ENCODE results near the gene IGFLR1. TPM values are rescaled to one million over a fixed set of nuclear protein-coding genes. Genes with fewer than 3 reads are reported as not detected.

IGFLR1 gene
- total and polyA plus RNA-seq, 4 donors = 7.0 to 59.7 (median 31.2) TPM

GRCh38 chr19:35743640-35744429, 1.6 kb upstream of the IGFLR1 start:
- no peaks in the 10 kb centered on the region for H3K9me3 ChIP-seq (ENCODE audit: control insufficient read depth in 4 of 4, low read length in 3 of 4)
- no peak for DNase-seq (ENCODE audit: low spot score)
- no peak overlapping the region for H3K4me3 ChIP-seq (ENCODE audit: low read depth in 1 of 3, low read length in 3 of 3)
- H3K36me3 ChIP-seq (ENCODE audit: control insufficient read depth in 4 of 4, insufficient read depth in 3 of 4, low read depth in 1 of 4, low read length in 3 of 4) = peaks cover 0 to 4% (median 1%) of the 10 kb centered on the region in 4 donors
- H3K4me1 ChIP-seq (ENCODE audit: control insufficient read depth in 4 of 4, insufficient read depth in 4 of 4, low read length in 3 of 4) = peaks cover 11 to 58% (median 35%) of the 10 kb centered on the region in 4 donors
- TF ChIP-seq JUND (IDR thresholded peaks at IDR 0.05) (no peak), GABPA (IDR thresholded peaks at IDR 0.05 in 1 of 2, conservative IDR thresholded peaks at IDR 0.05 in 1 of 2) (no peak), NR2F2 (IDR thresholded peaks at IDR 0.05) (no peak), RXRA (IDR thresholded peaks at IDR 0.05) (no peak), FOXA2 (IDR thresholded peaks at IDR 0.05) (no peak), SP1 (IDR thresholded peaks at IDR 0.05) (no peak), HNF4G (IDR thresholded peaks at IDR 0.05) (no peak), FOXA1 (IDR thresholded peaks at IDR 0.05) (no peak), TAF1 (conservative IDR thresholded peaks at IDR 0.05) (no peak), RAD21 (IDR thresholded peaks at IDR 0.05) (no peak), HNF4A (conservative IDR thresholded peaks at IDR 0.05) (no peak), CTCF (IDR thresholded peaks at IDR 0.05; ENCODE audit: low read depth, low read length, missing input control) (no peak), REST (IDR thresholded peaks at IDR 0.05) (no peak), MAX (IDR thresholded peaks at IDR 0.05) (no peak), ATF3 (IDR thresholded peaks at IDR 0.05) (no peak), ZBTB33 (IDR thresholded peaks at IDR 0.05) (no peak), YY1 (IDR thresholded peaks at IDR 0.05) (no peak), EGR1 (IDR thresholded peaks at IDR 0.05; ENCODE audit: low read depth in 2 of 2) (no peak)
- WGBS = 93% methylated on average over 19 of the region's 19 CpGs
- H3K9ac ChIP-seq (ENCODE audit: low read depth in 1 of 2, low read length in 2 of 2) = no peak overlapping the region
- H3K27me3 ChIP-seq (ENCODE audit: control insufficient read depth in 4 of 4, insufficient read depth in 4 of 4, low read length in 3 of 4) = no peaks in the 10 kb centered on the region
- H3K27ac ChIP-seq (ENCODE audit: low read depth in 1 of 2, low read length in 2 of 2) = peak overlapping the region in 1 of 2 donors; percentile 99

All from liver (tissue), 9 donors.